GM10847 (cell line): ENCODE measurements around the gene SRR.
A peak's percentile ranks its signal among the peaks of the same experiment; 100 is the strongest.

Experiments
- POLR2A ChIP-seq: IDR thresholded peaks from 2 replicates; pipeline ENCODE4 v1.6.1; 2011; ENCODE audit not compliant: insufficient read length; ENCODE audit errors: extremely low read depth

The SRR gene

GRCh38 chr17:2303204-2304188, at the start of gene SRR, which contains the start of gene SMG6:
Gene SRR, plus strand, starts transcription at chr17:2303950. Its CDS starts 11,611 bp downstream, at chr17:2315561.
Gene SMG6, minus strand, starts transcription at chr17:2303785. Its CDS starts 65 bp downstream, at chr17:2303720.
- peak; percentile 73 for TF ChIP-seq POLR2A

- no peak for TF ChIP-seq POLR2A
These were observed 43.8 kb upstream of the SRR start for GRCh38 chr17:2259769-2260536.

- TF ChIP-seq POLR2A, result no peak
These were observed 41.6 kb upstream of the SRR start for GRCh38 chr17:2262135-2262587.

GRCh38 chr17:2263183-2264066, 40.3 kb upstream of the SRR start:
- no peak for TF ChIP-seq POLR2A

GRCh38 chr17:2264067-2264860, 39.5 kb upstream of the SRR start:
- TF ChIP-seq POLR2A, result no peak

GRCh38 chr17:2266045-2266864, 37.5 kb upstream of the SRR start:
- TF ChIP-seq POLR2A, result no peak

GRCh38 chr17:2266865-2267228, 36.9 kb upstream of the SRR start:
- TF ChIP-seq POLR2A, result no peak

- TF ChIP-seq POLR2A, result no peak
These were observed 36.4 kb upstream of the SRR start for GRCh38 chr17:2267354-2267753.

DNA sequence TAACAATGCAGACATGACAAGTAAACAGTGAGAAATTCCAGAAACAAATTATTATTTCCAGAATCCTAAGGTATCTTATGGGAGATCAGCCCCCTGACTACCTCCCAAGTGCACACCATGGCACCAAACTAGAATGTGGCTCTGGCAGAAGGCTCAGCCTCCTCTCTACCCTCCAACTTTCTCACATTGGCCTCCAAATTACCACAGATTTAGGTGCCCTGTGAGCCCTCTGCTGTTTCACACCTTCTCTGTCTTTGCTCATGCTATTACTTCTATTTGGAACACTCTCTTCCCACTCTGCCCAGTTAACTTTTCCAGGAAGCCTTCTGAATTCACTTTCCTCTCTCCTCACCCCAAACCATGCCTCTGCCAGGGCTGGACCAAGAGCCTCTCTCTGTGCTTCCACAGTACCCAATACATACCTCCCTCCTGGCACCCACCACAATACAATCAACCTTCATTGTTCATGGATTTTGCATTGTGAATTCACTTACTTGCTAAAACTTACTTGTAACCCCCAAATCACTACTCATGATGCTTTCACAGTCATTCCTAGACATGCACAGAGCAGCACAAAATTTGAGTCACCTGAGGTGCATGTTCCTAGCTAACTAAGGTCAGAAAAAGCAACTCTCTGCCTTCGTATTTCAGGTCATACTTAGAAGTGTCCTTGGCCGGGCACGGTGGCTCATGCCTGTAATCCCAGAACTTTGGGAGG, 31.6 kb upstream of the SRR start:
- no peak for TF ChIP-seq POLR2A

DNA sequence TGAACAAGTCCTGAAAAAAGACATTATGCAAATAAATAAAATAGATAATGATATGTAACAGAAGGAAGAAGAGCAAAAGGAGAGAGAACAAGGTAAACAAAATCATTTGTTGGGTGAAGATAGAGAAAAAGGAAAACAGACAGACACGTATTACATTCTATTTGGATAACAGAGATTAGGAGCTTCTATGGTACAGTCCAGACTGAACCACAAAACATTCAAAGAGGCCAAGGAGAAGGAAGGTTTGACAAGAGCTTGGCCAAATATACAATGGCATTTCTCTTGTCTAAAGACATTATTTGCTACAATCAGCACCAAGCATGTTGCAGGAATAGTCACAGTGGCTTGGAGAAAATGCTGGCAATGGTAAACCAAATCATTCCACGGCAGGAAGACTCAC, 29.3 kb upstream of the SRR start:
- no peak for TF ChIP-seq POLR2A

GRCh38 chr17:2275722-2276121, 28.0 kb upstream of the SRR start:
- no peak for TF ChIP-seq POLR2A

DNA sequence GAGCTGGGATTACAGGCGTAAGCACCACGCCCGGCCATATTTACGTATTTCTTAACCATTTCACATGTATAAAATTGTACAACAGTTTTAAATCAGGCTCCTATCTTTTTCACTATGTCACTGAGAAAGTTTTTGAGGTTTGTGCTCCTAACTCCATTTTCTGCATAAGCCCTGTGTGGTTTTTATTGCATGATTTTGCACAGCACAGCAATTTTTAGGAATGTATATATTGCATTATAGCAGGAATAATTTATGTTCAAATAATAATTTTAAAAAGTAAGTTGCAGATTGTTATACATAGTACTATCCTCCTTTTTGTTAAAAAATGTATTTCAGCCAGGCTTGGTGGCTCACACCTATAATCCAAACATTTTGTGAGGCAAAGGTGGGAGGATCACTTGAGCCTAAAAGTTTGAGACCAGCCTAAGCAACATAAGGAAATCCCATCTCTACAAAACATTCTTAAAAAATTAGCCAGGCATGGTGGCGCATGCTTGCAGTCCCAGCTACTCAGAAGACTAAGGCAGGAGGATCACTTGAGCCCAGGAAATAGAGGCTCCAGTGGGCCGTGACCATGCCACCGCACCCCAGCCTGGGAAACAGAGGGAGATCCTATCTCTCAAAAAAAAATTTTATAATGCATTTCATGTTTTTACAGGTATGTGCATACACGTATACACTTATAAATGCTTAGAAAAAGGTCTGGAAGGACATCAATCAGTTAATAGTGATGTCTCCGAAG, 26.1 kb upstream of the SRR start:
- TF ChIP-seq POLR2A, result no peak

DNA sequence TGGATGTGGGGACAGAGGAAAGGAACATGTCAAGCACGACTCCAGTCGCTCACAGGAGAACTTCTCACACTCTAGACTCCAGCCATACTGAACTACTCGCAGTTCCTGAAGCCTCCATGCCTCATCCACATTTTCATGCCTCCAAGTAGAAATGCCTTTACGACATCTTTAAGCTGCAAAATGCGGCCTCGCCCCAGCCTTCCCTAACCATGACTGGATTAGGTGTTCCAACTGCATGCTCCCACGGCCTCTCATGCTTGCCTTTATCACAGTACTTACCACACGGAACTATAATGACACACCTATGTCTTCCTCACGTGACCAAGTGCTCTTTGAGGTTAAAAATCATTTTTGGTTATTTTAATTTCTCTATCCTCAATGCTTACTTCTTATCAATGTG, 24.0 kb upstream of the SRR start:
- no peak for TF ChIP-seq POLR2A
